ENCODE measurements around the gene CRYAA.

The CRYAA gene

DNA sequence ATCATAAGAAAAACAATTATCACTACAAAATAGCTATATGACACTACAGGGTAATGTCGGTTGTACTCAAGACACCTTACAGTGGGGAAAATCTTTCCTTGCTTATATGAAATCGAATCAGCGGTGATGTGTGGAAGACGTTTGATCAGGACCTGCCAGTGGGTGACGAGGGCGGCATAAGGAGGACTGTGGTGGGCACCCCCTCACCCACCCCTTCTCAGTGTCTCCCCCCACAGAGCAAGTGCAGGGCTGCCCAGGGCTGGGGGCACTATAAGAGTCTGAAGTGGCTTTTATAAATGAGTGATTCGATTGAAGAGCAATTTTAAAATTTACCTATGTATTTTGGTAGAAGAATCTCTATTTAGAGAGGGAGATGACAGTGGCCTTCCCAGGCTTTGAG, 35.8 kb downstream of the CRYAA start:
- no peak for FAIRE-seq
- TF ChIP-seq, protein P1, sequence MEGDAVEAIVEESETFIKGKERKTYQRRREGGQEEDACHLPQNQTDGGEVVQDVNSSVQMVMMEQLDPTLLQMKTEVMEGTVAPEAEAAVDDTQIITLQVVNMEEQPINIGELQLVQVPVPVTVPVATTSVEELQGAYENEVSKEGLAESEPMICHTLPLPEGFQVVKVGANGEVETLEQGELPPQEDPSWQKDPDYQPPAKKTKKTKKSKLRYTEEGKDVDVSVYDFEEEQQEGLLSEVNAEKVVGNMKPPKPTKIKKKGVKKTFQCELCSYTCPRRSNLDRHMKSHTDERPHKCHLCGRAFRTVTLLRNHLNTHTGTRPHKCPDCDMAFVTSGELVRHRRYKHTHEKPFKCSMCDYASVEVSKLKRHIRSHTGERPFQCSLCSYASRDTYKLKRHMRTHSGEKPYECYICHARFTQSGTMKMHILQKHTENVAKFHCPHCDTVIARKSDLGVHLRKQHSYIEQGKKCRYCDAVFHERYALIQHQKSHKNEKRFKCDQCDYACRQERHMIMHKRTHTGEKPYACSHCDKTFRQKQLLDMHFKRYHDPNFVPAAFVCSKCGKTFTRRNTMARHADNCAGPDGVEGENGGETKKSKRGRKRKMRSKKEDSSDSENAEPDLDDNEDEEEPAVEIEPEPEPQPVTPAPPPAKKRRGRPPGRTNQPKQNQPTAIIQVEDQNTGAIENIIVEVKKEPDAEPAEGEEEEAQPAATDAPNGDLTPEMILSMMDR (IDR thresholded peaks at IDR 0.05; ENCODE audit: insufficient read depth, missing control alignments), result no peak
- DNase-seq (ENCODE audit: insufficient read length, low spot score), result no peak

DNA sequence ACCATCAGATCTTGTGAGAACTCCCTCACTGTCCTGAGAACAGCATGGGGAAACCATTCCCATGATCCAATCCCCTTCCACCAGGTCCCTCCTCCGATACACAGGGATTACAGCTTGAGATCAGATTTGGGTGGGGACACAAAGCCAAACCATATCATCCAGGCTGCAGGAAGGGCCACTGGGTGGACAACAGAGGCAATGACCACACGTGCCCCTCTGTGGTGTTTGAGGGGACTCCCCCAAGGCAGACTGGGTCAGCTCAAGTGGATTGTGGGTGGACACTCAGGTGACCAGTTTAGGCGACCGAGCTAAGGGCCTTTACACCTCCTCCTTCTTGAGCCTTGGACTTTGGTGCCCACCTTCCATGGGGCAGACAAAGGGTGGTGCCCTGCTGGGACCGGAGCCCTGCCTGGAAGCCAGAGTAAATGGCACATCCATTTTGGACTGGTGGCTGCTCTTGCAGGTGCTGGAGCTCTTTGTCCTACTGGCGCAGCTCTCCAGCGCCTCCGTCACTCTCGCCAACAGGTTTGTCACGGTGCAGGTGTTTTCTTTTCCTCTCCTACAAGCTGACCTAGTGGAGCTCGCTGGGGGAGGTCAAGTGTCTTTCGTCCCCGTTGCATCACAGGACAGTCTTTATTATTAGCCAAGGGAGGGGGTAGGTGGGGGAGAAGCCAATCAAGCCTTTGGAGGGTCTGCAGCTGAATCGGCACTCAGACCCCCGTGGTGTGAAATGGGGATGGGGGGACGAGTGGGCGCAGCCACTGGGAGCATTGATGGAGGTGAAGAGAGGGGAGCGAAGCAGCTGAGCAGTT, 37.6 kb downstream of the CRYAA start:
- no peak for DNase-seq (ENCODE audit: insufficient read length, low spot score)
- FAIRE-seq, result no peak
- TF ChIP-seq, protein P1 (IDR thresholded peaks at IDR 0.05; ENCODE audit: insufficient read depth, missing control alignments), result no peak

DNA sequence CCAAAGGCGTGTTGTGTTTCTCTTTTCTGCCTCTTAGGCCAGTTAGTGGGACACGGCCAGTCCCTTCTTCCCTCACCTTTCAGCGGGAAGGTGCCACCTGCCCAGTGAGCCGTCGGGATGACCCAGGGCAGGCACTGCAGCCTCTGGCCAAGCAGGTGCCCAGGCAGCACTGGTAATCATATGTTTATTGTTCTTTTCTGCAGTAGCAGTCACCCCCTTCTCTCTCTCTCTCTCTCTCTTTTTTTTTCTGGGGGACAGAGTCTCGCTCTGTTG, 38.2 kb downstream of the CRYAA start:
- TF ChIP-seq, protein P1 (IDR thresholded peaks at IDR 0.05; ENCODE audit: insufficient read depth, missing control alignments), result no peak
- DNase-seq (ENCODE audit: insufficient read length, low spot score) (no peak), FAIRE-seq (no peak)

DNA sequence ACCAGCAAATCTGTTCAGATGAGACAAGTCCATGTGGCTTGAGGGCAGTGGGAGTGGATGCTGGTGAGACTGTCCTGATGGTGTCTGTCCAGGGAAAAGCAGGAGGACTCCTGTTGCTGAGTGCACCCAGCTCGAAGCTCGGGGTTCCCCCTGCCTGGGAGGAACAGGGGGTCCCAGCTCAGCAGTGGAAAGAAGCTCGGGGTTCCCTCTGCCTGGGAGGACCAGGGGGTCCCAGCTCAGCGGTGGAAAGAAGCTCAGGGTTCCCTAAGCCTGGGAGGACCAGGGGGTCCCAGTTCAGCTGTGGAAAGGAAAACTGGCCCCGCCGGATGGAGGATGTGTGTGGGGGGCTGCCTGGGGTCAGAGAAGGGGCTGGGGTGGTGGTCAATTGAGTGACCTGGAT, 39.1 kb downstream of the CRYAA start:
- TF ChIP-seq, protein P1 (IDR thresholded peaks at IDR 0.05; ENCODE audit: insufficient read depth, missing control alignments), result no peak
- FAIRE-seq, result no peak
- no peak for DNase-seq (ENCODE audit: insufficient read length, low spot score)

DNA sequence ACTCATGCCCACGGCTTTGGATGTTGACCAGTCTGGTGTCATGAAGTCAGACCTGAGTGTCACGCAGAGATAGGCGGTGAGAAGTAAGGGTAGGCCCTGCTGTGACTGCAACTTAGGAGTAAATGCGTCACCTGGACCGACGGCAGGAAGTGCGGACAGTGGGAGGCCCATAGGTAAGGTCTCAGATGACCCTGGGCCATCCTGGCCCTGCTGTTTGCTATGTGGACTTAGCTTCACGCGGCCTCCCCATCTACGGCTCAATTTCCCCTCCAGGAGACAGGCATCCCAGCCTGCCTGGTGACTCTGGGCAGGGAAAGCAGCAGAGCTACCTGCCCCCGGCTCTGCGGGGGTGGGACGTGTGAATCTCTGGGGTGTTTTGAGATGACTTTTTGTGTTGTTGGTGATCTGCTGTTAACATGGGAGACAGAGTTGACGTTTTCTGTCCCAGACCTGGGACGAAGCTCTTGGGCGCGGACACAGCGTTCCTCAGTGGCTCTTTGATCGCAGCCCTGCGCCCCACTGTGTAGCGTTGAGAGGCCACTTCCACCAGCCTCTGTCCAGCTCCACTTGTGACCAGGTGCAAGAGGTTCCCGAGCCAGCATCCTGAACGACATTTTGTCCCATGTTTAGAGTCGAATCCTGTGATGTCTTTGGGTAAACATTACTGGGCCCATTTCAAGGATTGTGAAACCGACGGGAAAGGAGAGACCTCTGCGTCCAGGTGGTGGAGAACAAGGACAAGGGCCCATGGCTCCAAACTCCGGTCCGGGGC, 39.9 kb downstream of the CRYAA start:
- no peak for DNase-seq (ENCODE audit: insufficient read length, low spot score)
- FAIRE-seq, result no peak
- TF ChIP-seq, protein P1 (IDR thresholded peaks at IDR 0.05; ENCODE audit: insufficient read depth, missing control alignments), result no peak

DNA sequence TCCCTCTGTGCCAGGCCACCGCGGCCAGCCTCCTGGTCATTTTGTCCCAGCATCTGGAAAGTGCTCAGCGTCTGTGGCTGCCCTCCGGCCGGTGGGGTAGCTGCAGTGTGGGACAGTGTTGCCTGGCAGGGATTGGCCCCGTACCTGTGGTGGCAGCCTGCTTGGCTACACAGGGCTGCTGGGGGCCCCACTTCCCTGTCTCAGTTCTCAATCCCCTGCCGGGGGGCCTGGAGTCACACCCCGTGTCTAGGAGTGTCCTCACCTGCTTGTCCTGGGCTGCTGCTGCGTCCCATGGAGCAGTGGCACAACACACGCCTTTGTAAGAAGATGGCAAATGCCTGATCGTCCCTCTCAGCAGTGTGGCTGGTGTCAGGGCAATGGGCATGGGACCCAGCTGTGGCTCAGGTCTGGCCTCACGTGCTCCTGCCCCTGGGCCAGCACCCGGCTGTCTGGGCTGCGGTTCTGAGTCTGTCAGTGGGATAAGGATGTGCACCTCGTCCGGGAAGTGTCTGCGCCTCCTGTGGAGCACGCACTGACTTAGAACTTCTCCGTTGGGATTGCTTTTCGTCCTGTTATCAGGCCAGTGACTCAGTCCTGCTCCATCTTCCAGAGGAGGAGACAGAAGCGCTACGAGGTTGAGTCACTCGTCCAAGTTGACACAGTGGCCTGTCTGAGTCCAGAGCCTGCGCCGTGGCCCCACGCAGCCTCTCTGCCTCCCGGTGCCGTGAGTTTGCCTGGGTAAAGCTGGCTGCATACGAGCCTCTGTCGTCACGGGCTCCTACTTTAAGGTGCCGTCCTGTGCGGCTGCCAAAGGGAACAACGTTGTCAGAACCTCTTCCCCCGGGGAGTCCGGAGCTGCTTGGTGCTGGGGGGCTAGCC, 41.0 kb downstream of the CRYAA start:
- TF ChIP-seq, protein P1 (IDR thresholded peaks at IDR 0.05; ENCODE audit: insufficient read depth, missing control alignments), result no peak
- DNase-seq (ENCODE audit: insufficient read length, low spot score) (no peak), FAIRE-seq (no peak)
